Peyer's patch (tissue), 4 donors: ENCODE data around the gene FBXL16.

Experiments
- CTCF ChIP-seq, 6 experiments: fragments of 450-650 bp in 4 of 6; fragments of 200-600 bp in 2 of 6; sonication (generic) in 1 of 6; IDR thresholded peaks; one replicate each; pipeline ENCODE4 v1.5.1; 2017 to 2019; ENCODE audit warnings: antibody characterized with exemption in 6 of 6, mild to moderate bottlenecking in 3 of 6, moderate library complexity in 1 of 6
- POLR2A ChIP-seq, 2 donors: fragments of 450-650 bp; IDR thresholded peaks; one replicate each; pipeline ENCODE4 v1.5.1; 2017; ENCODE audit warnings: antibody characterized with exemption in 2 of 2, mild to moderate bottlenecking in 2 of 2, moderate library complexity in 2 of 2

- TF ChIP-seq CTCF (IDR thresholded peaks at IDR 0.05) = no peak
- no peak for TF ChIP-seq POLR2A (IDR thresholded peaks at IDR 0.05)
These were observed 46.4 kb upstream of the FBXL16 start for GRCh38 chr16:752007-752312.
